GM19468 (cell line): ENCODE data around the gene QSOX1.

ENCODE experiments used
- ATAC-seq: cut with Tn5 transposase; IDR thresholded peaks from one replicate; pipeline ENCODE4 v1.9.1; 2021; ENCODE audit warnings: mild to moderate bottlenecking, moderate library complexity, moderate number of reproducible peaks; ENCODE audit not compliant: unreplicated experiment; ENCODE audit errors: extremely low read depth

Gene QSOX1

DNA sequence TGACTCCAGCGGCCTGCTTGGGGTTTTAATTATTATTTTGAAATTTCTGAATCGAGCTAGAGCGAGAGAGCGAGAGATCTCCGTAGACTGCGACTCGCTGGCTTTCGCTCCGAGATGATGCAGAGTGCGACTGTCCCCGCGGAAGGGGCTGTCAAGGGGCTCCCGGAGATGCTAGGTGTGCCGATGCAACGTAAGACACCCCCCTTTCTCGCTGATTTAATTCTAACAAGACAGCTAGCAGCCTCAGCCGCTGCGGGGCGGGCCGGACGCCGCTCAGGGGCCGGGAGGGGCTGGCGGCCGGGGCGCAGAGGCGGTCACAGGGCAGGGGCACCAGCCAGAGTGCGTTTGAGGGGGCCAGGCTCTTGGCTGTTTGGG is 75.7 kb downstream of the QSOX1 start:
- ATAC-seq, result no peak

DNA sequence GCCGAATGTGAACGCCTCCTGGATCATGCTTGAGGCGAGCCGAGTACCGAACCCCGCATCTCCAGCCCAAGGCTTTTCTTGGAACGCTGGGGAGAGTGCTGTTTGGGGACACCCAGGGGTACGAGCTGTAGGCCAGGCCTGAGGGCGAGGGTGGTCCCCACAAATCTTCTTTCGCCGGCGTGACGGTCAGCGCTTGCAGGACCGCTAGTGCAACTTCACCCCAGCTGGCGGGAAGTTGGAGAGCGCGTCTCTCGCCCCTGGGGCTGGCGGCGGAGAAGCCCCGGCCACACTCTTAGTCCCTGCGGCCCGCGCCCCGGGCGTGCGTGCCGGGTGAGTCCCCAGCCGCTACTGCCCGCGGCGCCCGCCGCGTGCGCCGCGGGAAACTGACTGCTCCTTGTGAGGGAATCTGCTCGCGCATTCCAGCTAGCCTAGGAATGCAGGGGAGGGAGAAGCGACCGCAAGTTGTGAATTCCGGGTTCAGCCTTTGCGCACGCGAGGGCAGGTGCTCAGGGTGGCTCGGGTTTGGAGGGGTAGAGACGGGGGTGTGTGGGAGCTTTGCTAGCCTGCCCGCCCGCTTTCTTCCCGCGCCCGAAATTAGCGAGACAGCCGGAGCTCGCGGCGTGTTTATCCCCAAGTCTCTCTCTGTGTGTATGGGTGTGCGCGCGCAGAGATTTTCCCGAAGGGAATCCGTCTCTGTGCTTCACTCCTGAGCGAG is 76.3 kb downstream of the QSOX1 start:
- ATAC-seq, result no peak

DNA sequence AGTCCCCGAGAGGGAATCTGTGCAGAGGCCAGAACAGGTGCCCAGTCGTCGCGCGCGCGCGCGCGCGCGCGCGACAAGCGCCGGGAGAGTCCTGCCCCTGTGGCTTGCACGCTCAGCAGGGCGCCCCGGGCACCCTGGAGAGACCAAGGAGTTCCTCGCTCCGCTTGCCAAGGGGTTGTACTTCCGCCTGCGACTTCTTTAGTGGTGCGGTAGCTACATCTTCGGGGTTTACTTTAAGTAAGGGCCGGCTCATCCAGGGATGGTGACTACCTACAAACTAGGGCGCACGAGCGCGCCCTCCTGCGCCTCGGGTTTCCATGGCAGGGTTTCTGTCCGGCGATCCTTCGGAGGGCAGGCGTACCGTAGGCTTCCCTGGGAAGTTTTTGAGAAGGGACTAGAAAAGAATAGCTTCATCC is 76.8 kb downstream of the QSOX1 start:
- ATAC-seq, result no peak

DNA sequence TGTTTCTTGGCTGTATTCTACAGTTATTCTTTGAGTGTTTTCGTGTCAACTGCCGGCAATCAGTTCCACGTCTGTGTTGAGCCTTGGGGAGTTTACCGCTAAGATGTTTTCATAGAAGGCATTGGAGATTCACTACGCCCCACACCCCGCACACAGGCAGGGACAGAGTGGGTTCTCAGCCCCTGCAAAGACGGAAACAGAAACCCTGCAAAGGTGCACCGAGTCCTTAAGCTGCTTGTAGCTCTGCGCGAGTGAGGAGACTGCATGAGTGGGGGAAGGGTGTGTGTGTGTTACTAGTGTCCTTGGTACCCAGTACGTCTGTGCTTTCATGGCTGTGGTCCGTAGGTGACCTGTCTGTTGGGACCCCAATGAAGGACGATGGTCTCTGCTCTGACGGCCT is 77.3 kb downstream of the QSOX1 start:
- no peak for ATAC-seq

DNA sequence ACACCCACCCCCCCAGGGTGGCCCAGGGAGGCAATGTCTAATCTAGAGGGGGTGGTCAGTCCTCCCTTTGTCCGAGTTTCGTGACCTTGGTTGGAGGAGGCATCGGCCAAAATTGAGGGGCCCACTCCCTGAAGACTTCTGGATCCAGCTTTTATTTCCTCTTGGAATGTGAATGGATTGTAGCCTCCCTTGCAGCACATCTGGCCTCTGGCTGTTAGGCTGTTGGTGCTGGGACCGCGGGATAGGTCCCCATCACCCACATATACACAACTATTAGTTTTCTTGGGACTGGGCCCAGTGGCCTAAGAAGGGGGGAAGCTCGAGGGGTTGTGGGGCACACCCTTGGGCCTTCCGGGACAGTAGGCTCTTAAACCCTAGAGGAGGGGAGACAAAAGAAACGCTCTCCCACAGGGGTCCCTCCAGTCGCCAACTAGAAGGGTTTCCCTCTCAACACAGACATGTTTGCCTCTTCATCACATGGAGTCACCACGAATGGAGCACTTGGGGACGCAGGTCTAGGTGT is 77.9 kb downstream of the QSOX1 start:
- no peak for ATAC-seq

DNA sequence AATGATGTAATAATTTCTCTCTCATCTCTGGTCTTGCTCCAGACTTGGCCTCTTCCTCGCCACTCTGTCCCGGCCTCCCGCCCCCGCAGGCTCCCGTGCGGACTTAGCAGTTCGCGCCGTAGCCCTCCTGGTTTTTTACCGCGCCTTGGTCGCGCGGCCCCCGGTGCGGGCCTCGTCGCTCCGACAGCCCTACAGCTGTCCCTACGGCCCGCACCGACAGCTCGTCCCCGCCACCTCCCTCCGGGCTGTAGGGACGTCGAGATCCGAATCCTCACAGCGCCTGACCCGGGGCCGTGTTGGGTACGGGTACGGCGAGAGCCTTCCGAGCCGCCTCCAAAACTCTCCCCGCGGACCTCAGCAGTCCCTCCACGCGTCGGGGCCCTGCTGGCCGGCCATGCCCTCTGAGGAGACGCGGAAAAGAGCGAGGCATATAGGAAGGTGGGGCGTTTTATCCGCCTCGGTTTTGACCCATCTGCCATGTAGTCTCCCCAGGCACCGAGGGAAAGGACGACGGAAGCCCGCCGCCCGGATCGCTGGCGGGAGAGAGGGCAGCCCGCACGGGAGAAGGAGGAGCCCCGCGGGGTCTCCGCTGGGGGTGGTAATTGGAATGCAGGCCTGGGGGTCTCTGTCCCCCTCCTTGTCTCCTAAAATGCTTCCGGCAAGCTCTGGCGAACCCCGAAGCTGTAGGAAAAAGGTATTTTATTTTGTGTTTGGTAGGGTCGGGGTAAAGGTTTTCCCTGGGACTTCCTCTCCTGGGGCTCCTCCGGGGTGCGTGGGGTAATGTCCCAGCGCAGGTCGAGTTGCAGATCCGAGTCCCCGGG is 78.7 kb downstream of the QSOX1 start:
- ATAC-seq, result no peak

DNA sequence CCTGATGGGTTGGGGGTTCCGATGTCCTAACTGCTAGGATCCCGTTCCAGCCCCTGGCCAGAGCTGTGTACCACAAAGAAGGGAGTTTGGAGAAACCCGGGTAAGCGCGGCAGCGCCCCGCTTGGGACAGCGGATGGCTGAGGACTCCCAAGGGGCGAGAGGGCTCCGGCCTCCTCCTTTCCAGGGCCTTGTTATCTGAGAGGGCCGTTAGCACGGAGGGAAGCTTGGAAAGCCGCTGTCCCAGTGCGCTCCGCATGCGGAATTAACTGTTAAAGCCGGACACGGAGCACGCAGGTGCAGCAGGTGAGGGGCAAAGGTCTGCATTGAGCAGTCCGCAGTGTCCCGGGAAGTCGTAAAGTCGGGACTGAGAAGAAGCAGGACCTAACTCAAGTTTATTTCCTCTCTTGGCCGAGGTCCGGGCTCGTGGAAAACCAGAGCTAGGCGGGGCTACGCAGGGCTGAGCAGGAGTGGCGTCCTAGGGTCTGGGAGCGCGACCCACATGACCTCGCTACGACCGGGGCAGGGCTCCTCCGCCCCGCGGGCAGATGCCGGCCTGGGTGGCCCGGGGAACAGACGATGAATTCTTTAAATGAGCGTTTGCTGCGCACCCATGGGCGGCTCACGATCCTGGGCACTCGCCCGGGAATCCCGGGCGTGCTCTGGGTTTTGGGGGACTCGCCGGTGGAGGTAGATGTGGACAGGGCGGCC is 79.9 kb downstream of the QSOX1 start:
- ATAC-seq, result no peak

DNA sequence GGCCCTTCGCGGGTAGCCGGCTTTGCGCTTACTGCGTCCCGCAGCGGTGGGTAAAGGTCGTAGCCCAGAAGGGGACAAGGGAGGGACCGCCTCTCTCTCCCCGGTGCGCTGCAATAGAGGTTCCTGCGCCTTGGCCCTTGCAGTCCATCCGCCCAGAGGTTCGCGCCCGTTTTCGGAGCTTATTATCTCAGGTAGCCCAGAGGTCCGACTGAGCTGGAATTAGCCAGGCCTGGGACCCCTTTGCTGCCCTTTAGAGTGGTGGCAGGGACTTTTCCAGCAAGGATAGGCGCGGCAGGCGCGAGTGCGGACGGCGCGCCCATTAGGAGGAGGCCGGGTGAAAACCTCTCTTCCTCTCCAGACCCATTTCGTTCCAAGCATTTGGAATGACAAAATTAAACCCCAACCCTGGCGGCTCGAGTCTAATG is 80.4 kb downstream of the QSOX1 start:
- no peak for ATAC-seq

DNA sequence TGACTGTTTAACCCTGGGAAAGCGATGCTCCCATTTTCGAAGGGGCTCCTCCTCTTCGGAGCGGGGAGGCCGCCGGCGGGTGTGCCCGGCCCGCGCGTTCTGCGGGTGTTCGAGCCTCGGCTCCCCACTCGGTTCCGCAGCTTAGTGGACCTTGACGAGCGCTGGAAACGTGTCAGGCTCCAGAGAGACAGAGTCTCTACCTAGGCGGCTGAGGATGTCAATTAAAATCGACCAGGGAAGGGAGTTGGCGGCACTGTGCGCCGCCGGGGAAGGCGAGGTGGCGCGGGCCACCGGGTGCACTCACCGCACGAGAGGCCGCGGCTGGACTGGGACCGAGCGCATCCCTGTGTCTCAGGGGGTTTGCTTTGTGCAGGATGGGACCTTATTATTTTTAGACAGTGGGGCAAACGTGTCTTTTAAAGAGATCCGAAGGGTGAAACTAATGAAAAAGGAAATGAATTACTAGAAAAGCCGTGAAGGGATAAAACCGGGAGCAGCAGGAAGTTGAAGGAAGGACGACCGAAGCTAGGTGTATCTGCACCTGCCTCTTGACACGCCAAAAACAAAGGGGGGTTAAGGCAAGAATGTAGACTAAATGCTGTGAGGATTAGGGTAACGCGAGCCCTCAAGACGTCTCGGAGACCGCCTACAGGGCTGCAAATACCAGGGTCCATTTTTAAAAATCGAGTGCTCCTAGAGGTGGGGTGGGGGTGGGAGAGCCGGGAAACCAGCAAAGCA is 81.0 kb downstream of the QSOX1 start:
- ATAC-seq, result no peak

DNA sequence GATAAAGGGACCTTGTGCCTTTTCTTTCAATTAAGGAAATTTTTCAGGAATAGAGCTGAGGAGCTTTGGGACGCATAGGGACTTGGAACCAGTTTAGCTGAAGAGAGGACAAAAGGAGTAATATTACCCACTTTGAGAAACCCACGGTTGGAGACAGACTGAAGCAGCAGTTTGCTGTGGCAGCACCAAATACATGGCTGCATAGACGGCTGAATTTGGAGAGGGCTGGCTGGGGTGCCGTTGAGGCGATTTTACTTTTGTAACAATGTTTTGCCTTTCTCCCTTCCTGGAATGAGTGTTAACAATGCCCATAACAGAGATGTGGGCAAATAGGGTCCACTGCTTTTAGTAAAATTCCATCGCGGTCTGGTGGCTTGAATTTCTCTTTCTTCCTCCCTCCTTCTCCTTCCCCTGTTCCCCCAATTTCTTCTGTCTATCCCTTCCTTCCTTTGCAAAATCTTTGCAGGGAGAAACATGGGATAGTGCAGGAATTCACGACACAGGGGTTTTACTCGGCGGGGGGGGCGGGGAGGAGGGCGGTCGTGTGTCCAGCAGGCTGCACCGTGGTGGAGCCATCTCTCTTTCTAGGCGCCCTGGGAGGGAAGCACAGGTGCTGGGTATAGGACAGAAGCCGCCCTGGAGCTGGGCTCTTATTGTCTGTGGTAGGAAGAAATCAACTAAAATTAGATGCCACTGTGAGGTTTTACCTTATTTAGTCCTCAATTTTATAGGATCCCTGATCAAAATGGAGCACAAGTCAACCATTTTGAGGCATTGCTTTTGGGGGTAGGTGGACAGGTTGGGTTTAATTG is 82.2 kb downstream of the QSOX1 start:
- ATAC-seq, result no peak

DNA sequence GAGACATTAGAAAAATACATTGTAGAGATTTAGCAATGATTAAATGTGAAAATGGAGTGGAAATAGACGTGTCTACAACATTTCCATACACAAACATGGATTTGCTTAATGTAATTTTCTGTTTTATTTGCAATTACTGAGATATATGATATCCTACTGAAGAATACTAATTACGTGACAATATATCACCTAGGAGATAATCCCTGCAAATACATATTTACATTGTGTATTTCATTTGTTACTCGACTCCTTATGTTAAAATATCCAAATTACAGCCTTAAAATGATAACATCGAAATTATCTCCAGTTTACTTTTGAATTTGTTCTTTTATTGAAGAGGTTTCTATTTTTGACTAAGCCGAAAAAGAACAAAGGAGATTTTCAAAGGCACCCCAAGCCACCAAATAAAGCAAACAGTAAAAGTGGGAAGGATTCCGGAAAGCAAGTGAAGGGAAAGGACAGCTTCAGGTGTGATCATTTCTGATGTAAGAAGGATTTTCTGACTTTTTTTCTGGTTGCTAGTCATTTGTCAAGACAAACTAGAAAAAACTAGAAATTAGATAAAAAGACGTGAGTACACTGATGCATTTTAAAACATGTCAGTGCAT is 83.3 kb downstream of the QSOX1 start:
- no peak for ATAC-seq

DNA sequence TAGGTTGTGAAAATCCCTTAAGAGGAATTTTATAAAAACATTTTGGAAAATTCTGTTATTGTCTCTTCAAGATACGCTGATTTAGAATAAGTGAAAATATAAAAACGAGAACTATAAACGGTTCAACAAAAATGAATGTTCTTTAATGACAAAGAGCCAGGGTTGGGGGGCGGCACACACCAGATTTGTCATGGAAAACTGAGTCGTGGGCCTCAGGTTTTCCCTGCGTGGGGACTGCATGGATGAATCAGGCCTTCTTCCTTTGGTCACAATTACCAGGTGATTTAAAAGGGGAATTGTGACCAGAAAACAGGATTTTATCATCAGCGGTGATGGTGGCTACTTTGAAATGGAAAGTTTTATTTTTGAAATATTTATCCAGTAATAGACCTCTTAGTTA is 84.0 kb downstream of the QSOX1 start:
- ATAC-seq, result no peak

DNA sequence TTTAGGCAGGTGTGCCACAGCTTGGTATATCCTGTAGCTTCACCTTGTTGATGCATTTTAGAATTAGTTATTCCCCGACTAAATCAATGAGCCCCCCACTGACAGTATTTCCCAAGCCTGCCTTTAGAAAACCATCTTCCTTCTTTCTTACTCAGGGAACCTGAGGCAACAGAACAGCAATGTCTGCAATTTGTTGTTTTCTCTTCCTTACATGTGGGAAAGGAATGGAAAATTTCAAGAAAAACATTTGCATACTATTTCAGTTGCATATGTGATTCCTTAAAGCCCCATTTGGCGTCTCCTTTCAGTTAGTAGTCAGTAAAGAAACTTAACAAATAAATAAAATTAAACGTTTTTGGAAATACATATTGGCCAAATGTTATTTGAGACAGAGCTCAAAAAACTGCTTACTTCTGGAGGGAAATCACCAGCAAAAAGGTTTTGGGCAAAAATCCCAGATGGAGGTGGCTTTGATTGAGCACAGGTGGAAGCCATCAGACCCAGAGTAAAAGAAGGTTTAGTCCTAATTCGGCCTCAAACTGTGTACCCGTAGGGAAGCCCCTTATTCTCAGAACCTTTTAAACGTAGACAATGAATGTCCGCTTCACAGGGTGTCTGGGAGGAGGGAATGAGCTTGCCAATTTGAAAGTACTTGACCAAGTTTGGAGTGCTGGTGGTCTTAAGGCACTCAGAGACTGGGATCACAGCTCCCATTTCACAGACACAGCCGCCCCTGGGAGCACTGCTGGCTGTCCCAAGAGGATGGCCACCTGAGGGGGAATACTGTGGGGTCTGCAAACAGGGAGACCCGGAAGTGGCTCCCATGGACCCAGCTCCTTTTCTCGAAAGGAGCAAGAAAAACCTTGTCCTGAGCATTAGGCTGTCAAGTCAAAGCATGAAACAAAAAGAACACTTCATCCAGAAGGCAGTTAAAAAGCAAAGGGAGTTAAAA is 84.8 kb downstream of the QSOX1 start:
- ATAC-seq, result no peak

DNA sequence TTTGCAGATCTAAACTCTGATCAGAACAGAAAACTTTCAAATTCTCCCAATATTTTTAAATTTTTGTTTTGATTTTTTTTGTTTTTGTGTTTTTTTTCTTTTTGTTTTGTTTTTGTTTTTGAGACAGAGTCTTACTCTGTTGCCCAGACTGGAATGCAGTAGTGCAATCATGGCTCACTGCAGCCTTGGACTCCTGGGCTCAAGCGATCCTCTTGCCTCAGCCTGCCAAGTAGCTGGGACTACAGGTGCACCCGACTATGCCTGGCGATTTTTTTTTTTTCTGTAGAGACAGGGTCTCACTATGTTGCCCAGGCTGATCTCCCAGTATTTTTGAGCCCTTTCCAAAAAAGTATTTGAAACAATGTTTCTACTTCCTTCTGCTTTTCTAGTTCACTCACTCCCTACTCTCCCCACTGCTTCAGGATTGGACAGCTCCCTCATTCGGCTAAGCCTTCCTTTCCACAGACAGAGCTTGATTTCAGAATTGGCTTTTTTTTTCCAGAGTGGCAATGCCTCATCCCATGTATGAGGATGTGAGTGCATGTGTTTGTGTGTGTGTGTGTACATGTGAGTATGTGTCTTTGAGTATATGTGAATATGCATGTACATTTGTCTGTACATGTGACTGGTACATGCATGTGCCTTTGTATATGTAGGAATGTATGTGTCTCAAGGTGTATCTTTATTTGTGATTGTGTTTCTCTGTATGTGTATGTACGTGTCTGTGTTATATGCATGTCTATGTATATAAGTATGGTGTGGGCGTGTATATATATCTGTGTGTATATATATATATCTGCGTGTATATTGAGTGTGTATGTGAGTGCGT is 87.3 kb downstream of the QSOX1 start:
- no peak for ATAC-seq

DNA sequence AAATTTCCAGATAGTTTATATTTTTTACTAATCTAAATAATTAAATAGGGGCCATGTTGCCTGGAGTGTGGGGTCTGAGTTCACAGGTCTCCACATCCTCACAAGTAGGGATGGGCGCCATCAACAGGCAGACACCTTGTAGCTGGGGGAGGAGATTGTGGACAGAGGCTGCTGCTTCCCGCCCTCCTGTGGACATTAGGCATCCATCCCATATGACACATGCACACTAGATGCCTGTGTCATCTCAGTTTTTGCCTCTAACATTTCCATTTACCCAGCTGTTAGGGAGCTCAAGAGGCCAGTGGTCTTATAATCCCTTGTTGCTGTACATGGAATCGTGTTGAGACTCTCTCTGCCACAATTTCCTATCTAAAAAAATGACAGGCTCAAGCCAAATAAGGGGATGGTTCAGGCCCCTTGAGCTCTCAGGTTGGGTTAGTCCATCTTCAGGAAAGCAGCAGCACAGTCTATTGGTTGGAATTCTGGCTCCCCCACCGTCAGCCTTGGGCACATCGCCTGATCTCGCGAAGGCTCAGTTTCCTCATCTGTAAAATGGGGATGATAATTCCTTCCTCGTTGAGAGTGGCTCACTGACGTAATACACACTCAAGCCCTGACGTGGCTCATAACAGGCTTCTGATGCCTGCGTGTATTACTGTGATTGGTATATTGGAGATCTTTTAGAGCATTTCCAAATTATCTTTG is 89.0 kb downstream of the QSOX1 start:
- no peak for ATAC-seq

DNA sequence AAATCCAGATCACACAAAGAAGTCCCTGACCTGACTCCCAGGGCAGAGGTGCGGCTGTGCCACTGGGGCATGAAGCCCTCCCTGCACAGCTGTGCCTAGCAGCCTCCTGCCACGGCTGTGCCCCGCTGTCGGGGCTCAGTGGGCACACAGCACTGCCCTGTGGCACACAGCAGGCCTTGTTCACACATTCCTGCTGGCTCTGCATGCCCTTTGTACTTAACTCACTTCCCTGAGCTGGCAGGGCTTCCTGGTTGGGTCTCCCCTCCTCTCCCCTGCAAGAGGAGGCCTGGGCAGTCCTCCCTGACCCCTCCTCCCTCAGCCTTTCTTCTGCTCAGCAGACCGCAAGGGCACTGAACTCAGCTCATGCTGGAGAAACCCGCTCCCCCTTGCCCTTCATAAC is 90.2 kb downstream of the QSOX1 start:
- ATAC-seq, result no peak

DNA sequence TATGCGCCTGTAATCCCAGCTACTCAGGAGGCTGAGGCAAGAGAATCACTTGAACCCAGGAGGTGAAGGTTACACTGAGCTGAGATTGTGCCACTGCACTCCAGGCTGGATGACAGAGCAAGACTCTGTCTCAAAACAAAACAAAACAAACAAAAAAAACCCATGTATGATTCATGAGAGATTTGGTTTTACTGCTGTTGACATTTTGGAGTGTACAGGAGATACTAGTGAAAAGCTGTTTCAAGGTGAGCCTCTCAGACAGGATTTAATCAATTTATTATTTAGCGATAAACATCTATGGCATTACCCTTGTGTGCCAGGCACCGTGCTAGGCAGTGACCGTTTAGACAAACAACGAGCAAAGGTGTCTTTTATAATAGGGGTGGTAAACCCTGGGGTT is 91.9 kb downstream of the QSOX1 start:
- ATAC-seq, result no peak
